Measurements from ENCODE around the gene GPX5. TPM values are rescaled to one million over a fixed set of nuclear protein-coding genes. Genes with fewer than 3 reads are reported as not detected.

Gene GPX5
- polyA plus RNA-seq, 3 donors: not detected

DNA sequence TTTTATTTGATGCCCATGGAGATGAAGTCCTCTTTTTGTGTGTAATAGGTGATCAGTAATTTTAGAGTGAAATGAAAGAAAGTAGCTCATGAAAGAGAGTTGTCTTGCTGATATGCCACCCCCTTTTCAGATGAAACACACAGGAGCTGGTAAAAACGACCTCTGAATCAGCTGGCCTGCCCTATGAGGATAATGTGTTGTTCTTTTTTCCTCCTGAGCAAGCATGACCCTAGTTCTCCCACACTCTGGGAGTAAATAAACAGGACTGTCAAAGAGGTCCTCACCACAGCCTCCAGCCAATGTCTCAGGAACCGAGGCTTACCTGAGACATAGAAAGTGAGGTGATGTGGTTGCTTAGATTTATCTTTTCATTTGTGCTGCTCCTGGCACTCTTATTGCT, 29.5 kb downstream of the GPX5 start:
- DNase-seq: no peak

DNA sequence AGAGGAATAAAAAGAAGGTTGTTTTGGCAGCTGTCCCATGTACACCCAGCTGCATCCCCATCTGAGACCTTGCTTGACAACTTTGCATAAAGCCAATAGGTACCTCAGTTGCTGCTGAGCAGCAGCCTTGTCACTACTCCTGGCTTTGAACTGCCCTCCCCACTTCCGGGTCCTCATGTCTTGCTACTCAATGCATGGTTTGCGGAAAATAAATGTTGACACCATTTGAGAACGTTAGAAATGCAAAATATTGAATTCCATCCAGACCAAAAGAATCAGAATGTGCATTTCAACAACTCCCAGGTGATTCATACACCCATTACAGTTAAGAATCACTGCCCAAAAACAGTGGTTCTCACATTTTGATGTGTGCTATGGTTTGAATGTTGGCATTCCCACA, 32.9 kb downstream of the GPX5 start:
- no peak for DNase-seq

DNA sequence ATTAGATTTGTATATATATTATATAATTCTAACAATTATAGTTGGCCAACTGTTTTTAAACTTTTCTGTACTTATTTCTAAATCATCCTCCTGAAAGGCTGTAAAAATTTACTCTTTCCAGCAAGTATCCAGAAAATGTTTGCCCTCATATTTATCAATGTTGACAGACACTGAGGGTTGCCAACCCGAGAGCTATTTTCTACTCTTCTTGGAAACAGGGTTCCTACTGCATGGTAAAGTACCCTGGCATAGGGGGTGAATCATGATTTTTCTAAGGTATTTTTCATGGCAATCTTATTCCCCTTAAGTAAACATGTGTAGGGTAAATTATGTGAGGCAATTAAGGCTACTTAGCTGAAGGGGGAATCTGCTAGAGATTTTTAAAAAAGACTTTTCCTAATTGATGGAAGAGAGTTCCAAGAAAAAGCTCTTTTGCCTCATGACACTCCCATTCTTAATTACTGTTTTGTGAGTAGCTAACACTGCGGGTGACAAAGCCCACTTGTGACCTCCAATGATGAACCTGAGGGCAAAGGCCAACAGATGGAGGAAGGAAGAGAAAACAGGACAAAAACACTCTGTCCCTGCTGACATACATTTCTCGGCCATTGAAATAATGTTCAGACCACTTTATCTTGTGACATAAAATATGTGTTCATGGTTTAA, 37.9 kb downstream of the GPX5 start:
- DNase-seq: no peak

DNA sequence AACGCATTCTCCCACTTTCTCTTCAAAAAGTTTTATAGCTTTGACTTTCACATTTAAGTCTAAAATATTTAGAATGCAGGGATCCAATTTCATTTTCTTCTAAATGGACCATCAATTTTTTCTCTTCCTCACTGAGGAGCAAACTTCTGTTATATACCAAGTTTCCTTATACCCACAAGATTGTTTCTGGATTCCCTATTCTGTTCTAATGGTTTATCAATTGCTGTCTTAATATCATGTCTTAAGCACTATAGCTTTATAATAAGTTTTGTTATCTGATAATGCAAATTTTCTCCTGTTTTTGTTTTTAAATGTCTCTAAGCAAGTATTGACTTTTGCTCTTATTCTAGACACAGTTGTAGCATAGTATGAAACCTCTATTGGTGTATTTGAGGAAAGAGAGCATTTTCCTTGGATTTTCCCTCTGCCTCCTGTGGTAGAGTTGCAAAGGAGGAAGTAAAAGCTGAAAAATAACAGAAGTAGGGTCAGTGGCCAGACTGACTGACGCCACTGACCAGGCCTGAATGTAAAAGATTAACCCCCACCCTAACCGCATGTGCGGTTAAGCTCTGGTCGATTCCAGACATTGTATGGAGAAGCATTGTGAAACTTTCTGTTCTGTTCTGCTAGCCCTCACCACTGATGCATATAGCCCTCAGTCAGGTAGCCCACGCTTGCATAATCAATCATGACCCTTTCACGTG, 40.3 kb downstream of the GPX5 start:
- DNase-seq: no peak

DNA sequence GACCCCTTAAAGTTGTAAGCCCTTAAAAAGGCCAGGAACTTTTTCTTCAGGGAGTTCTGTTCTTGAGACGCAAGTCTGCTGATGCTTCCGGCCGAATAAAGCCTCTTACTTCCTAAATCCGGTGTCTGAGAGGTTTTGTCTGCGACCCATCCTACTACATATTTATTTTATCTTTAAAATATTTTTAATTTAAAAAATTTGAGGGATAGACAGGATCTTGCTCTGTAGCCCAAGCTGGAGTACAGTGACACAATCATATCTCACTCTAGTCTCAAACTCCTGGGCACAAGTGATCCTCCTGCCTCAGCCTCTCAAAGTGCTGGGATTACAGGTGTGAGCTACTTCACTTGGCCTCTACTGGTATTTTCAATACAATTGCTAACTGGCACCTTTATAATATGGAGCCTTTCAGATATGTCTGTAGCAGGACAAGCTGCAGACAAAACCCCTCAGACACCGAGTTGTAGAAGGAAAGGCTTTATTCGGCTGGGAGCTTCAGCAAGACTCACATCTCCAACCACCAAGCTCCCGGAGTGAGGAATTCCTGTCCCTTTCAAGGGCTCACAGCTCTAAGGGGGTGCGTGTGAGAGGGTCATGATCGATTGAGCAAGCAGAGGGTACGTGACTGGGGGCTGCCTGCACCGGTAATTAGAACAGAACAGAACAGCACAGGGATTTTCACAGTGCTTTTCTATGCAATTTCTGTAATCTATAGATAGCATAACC, 41.0 kb downstream of the GPX5 start:
- no peak for DNase-seq

DNA sequence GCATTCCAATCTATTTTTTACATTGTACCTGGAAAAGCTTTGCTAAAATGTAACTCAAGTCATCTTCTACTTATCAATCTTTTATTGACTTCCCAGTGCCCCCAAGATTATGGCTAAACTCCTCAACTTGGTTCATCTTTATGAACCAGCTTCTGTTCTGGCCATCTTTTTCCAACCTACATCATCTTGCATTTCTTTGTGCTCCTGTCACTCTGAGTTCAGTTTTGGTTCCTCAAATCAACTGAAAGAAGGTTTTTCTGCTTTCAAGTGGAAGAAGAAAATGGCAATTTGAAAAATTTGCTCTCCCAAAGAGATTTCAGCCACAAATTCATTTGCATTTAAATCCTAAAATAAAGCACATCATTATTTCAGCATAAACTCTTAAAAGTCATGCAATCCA, 41.8 kb downstream of the GPX5 start:
- DNase-seq: no peak

DNA sequence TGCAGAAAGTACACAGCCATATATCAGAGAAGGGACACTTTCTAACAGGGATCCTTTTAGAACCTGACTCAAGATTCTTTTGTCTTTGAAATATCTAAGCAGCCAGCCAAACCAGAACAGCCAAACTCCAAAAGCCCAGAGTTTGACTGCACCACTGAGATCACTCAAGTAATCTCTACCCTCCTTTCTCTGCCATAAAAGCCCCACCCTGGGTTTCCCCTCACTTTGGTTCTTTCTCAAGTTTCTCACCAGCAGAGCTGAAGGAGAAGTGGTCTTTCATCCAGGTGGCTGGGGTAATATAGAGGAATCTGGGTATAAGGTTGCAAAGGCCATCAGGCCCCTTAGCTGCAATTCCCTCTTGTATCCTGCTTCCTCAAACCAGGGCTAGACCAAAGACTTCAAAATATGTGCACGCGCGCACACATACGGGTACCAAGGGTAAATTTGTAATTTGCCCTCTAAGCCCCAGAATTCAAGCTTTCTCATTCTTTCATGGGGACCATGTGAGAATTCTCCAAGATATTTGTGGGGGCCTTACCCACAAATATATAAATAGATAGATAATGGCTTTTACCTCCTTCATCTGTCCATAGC, 42.9 kb downstream of the GPX5 start:
- no peak for DNase-seq

DNA sequence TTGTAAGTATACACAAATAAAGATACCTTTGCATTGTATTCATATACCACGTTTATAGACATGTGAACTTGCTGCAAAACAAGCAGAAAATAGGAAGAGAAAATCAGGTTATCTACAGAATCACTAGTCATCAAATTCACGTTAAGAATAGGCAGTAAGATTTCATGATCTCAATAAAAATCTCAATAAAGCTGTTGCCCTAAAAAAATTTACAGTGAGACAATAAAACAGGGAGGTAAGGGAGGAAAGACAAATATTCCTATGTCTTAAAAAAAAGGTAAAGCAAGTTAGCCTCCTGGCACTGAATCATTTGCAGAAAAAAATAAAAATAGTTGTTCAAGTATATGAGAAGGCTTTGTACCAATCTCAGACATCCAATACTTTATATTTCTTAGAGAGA, 44.1 kb downstream of the GPX5 start:
- no peak for DNase-seq

DNA sequence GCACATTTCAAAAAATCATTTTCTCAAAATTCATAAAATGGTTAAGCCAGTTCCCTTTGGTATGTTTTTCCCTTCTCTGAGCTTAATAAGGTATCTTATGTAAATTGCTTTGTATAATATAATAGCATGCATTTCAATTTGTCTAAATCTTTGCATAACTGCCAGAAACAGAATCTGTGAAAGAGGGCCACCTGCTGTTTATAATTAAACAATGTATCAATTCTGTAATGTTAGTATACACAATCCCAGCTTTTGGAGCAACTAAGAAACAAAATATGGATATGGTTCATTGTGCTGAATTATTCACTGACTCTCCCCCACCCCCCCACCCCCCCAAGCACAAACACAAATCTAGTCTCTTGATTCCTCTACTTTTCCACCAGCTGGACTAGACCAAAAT, 54.8 kb downstream of the GPX5 start:
- no peak for DNase-seq

DNA sequence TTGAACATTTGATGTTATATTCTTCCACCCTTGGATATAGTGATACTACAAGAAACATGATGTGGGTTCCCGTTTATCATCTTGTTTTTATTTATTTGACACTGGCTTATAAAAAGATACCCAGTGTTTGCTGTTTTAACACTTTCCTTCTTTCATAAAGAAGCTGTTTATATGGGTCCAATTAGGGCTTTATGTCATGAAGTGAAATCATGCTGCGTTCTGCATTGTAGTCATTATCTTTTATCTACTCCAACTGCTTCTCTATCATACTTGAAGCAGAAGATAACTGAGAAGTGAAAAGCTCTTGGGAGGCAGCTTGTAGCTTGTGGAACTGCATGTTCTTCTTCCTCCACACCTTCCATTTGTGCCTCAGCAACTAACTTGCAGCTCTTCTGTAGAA, 57.8 kb downstream of the GPX5 start:
- no peak for DNase-seq

Other genes with a start within 250 kb of the GPX5 start
- 10 to 100 TPM; 10.0 to 12.7 (median 12.4) TPM for gene PGBD1, start 244.3 kb upstream of the GPX5 start, polyA plus RNA-seq (ENCODE audit: insufficient read length in 3 of 3)
- gene ZSCAN31, start 189.7 kb upstream of the GPX5 start, polyA plus RNA-seq (ENCODE audit: insufficient read length in 3 of 3): 10 to 100 TPM; 10.4 to 11.6 (median 11.4) TPM
- 10 to 100 TPM; 10.0 to 14.8 (median 10.7) TPM for gene ZKSCAN3, start 175.9 kb upstream of the GPX5 start, polyA plus RNA-seq (ENCODE audit: insufficient read length in 3 of 3)
- gene ZSCAN12, start 126.1 kb upstream of the GPX5 start, polyA plus RNA-seq (ENCODE audit: insufficient read length in 3 of 3): 10 to 100 TPM; 12.1 to 15.7 (median 15.2) TPM
- 10 to 100 TPM; 12.3 to 20.5 (median 16.6) TPM for gene ZSCAN23, start 82.4 kb upstream of the GPX5 start, polyA plus RNA-seq (ENCODE audit: insufficient read length in 3 of 3)
- gene GPX6, start 10.1 kb upstream of the GPX5 start, polyA plus RNA-seq (ENCODE audit: insufficient read length in 3 of 3): not detected

Measured in renal pelvis (tissue), 4 donors.